SW 1271 (cell line): ENCODE results near the gene APC.
"Not testable (repeated sequence)": the region's sequence is repeated elsewhere in the genome, so short reads cannot be mapped to it uniquely, and the experiment has no call there.

Source experiments
- DNase-seq, 2 experiments: peaks; one replicate each; lab custom pipeline; 2025; lab: John Stamatoyannopoulos, UW

Gene APC

DNA sequence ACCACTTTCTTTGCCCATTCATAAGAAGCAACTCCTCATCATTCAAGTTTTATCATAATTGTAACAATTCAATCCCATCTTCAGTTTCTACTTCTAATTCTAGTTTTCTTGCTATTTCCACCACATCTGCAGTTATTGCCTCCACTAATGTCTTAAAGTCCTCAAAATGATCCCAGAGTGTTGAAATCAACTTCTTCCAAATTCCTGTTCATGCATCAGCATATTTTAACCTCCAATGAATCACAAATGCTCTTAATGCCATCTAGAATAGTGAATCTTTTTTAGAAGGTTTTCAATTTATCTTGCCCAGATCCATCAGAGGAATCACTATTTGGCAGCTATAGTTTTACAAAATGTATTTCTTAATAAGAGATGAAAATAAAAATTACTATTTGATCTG lies 120.2 kb downstream of the APC start:
- no peak for DNase-seq

DNA sequence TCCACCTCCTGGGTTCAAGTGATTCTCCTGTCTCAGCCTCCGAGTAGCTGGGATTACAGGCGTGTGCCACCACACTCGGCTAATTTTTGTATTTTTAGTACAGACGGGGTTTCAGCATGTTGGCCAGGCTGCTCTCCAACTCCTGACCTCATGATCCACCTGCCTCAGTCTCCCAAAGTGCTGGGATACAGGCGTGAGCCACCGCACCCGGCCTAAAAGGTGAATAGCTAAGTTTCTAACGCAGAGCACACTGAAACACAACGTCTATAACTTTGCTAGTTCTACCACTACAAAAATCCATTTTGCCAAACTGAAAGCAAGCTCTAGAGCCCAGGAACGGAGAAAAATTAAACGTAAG lies 122.9 kb downstream of the APC start:
- not testable (repeated sequence) for DNase-seq

DNA sequence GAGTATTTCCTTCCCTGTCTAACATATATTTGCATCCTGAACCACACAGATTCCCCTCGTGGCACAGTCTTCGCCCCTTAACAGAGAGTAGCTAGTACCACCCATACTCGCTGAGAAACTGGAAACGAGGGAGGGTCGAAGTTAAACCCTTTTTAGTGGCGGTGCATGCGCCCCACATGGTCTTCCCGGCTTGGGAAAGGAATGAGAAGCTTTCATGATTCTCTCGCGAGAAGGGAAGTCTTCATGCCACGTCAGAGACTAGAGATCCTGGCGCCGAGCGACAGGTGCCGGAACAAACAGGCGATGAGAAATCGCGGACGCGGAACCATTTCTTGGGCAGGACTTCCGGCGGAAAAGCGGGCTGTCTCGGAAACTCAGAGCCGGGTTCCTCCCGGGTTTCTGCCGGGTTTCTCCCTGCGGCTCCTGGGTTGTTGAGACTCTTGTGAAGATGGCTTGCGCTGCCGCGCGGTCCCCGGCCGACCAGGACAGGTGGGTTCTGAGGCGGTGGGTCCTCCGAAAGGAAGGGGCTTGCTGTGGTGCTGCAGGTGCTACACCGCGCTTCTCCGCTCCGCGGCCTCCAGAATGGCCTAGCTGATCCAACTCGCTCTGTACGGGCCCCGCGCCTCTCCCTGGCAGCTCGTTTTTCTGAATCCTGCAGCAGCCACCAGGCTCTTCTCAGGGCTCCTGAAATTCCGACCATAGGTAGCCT lies 123.4 kb downstream of the APC start, which contains the start of gene SRP19:
SRP19 (plus strand) TSS at position 359 of the 709 bp plus-strand sequence; CDS start at position 449, 90 bp downstream.
- peak; percentile 96 to 98 for DNase-seq

DNA sequence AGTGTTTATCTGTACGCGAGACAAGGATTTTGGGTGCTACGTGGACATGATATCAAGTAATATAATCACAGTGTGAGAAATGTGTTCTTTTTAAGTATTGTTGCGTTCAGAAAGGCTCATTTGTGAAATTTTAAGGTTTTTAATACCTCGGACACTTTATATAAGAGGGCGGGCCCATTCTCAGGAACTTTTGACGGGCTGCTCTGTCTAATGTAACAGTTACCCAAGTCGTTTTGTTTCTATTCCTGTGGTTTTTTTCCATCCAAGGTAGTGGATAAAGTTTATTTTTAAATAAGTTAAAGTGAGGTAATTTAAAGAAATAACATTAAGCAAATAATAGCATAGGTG lies 123.9 kb downstream of the APC start:
- DNase-seq, result no peak

DNA sequence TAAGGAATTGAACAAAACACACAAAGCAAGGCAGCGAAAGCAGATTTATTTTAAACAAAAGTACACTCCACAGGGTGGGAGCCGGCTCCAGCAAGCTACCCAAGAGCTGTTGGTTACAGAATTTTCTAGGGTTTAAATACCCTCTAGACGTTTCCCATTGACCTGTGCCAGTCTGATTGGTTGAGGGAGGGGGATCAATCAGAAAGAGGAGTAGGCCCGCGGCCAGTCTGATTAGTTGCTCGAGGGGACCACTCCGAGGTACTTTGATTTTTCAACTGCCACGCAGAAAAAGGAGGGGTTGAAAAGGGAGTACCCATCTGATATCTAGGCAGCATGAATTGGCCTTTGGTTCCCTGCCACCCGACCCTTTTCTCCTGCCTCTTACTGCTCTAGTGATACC lies 124.4 kb downstream of the APC start:
- no peak for DNase-seq

DNA sequence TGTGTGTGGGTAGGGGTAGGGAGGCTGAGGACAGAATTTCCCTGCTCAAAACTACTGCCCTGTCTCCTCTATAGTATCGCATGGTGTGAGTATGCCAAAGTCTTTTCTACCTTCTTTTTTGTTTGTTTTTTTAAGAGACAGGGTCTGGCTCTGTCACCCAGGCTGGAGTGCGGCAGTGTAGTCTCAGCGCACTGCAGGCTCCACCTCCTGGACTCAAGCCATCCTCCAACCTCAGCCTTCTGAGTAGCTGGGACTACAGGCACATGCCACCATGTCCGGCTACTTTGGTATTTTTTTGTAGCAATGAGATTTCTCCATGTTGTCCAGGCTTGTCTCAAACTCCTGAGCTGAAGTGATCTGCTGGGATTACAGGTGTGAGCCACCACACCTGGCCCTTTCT lies 125.9 kb downstream of the APC start:
- no peak for DNase-seq

DNA sequence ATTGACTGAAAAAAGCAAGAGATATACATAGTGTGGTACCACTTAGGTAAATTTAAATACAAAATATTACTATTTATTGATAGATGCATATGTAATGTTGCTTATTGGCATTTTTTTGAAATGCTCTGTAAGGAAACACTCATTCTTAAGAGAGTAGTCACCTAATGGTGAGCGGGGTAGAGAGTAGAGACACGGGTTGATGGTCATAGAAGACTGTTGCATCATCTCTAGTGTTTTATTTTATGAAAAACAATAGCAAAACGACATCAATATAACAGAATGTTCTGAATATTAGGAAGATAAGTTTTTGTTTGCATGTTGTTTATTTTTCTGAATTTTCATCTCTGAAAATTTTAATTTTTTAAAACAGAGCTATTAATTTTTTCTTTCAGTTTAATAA lies 127.4 kb downstream of the APC start:
- DNase-seq, result no peak

DNA sequence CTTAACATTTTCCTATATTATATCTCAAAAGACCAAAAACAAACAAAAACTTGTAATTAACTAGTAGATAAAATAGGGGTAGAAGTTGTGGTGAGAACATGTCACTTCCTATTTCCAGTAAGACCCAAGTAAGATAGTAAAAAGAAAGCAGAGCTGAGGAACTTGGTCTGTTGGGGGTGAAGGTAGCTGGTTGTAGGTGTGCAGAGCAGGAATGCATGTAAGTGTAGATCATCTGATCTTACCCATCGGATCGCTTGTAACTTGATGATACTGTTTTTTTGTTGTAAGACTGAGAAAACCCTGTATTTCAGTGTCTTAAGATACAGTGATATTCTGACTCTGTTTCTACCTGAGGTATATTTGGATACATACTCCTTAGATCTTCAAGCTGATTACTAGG lies 129.1 kb downstream of the APC start:
- DNase-seq, result no peak

DNA sequence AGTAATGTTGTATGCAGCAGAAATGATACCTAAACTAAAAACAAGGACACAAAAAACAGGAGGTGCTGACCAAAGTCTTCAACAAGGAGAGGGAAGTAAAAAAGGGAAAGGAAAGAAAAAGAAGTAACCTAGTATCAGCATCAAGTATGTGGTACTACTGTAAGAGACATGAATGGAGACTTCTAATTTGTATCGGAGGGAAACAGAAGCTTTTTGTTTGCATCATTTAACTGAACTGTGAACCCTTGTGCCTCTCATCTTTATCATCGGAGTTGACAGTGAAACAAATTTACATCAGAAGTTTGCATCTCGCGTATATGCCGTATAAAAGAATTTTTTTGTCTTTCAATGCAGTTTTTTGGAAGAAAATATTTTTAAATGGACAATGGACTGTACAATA lies 129.7 kb downstream of the APC start:
- DNase-seq, result no peak

DNA sequence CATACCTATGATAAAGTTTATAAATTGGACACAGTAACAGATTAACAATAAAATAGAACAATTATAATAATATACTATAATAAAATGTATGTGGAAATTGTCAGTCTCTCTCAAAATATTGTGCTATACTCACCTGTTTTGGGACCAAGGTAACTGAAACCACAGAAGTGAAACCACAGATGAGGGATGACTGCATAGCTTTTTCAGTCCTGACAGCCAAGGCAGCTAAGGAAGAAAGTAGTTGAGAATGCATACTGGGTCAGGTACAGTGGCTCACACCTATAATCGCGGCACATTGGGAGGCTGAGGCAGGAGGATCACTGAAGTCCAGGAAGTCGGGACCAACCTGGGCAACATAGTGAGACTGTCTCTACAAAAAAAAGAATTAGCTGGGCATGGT lies 132.3 kb downstream of the APC start:
- no peak for DNase-seq

DNA sequence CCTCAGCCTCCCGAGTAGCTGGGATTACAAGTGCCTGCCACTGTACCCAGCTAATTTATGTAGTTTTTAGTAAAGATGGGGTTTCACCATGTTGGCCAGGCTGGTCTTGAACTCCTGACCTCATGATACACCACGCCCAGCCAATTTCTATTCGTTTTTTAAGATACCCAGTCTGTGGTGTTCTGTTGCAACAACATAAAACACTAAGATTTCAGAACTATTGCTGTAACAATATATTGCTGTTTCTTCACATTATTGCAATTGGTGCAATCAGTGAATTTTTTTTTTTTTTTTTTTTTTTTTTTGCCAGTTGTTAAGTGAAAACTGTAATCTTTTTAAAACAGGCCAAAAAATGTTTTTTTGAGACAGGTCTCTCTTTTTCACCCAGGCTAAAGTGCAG lies 133.3 kb downstream of the APC start:
- DNase-seq, result no peak

DNA sequence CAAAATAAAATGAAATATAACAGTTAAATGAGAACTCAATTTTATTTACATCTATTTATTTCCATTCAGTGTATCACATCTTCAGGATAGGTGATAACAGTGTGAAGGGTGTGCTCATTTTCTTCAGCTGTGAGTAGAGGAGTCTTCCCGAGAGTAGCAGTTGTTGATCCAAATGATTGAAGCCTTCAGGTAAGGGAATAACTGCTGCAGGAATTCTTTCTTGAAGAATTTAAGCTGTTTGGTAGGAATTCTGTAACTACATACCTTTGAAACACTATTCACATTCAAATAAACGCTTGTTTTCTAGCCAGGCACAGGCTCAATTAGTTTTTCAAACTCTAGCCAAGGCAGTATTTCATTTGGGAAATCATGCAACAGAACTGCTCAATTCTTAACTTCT lies 138.7 kb downstream of the APC start:
- no peak for DNase-seq

DNA sequence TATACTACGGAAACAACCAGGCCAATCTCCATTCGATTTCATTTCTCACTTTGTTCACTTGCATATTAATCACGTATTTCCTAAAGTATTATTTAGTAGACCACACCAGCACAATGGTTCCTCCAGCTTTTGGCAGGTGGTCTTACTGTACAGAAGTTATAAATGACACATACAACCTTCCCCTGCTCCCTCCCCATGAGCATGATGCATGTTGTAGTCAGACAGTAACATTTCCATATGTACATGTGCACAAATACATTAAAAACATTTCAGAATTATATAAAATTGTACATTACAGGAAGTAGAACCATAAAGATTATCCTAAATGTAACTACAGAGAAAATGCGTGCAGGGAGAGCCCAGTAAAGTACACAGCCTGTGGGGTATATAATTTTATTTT lies 140.4 kb downstream of the APC start:
- no peak for DNase-seq

DNA sequence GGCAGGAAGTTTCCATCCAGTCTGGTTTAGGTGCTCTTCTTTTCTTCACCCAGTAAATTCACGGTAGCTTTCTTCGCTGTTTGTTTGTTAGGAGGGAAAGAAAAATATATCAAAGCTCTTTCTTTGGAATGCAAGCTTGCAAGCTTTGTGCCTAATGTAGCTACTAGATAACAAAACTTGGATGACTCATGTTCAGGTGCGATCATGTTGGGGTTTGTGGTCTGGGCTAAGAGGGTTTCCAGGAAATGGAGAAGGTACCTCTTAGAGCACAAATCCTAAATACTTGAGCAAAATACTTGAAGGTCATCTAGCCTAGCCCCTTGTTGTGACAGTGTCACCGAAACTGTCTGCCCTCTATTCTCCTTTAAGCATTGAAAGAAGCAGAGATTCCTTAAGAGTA lies 141.1 kb downstream of the APC start:
- DNase-seq, result no peak

DNA sequence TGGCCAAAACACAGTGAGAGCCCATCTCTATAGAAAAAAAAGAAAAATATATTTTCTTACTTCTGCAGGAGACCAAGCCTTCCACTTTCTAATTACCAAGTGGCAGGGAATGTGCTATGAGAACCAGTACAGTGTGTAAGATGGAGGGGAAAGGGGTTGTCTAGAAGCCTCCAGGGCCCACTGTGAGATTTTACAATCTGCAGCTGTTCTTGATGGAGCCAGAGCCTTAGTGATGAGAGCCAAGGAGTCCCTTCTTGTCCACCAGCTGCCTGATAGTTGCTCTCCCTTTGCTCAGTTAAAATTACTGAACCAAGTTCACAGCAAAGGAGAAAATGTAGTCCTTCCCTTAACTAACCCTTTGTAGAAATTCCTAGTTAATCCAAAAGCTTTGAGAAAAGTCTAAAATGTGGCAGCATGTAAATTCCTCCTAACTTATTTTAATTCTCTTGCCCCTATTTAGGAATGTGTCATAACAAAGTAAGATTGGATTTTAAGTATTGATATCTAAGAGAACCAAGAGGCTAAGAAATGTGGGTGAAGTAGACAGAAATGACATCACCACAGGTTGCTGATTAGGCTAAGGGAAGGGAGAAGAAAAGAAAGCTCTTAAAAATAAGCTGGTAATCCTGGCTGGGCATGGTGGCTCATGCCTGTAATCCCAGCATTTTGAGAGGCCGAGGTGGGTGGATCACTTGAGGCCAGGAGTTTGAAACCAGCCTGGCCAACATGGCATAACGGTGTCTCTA lies 142.7 kb downstream of the APC start:
- no peak for DNase-seq

DNA sequence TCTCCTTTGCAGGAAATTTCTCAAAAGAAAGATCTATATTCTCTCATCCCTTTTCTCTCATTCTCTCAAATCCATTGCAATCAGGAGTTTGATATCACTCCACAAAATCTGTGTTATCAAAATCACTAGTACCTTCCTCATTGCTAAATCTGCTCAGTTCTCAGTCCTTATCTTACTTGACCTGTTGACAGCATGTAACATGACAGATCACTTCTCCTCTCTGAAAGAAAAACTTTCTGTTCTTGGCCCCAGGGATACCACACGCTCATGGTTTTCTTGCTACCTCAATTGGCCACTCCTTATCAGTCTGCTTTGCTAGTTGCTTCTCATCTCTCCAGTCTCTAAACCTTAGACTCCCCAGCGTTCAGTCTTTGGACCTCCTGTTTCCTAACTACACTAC lies 145.5 kb downstream of the APC start:
- no peak for DNase-seq

DNA sequence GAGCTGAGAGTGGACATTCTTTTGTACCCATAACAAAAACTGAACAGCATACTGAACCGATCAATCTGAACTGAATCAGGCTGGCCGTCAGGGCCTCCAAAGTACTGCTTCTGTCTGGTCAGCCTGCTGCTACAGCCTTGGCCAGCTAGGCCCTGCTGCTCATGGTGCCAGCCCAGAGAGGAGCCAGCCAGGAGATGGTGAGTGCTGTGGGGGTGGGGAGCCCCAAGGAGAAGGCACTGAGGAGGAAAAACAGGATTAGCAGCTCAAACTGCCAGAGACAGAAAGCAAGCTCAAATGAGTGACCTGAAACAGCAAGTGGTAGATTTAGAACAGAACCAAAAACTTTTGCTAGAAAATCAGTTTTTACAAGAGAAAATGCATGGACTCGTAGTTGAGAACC lies 147.3 kb downstream of the APC start:
- DNase-seq, result no peak

DNA sequence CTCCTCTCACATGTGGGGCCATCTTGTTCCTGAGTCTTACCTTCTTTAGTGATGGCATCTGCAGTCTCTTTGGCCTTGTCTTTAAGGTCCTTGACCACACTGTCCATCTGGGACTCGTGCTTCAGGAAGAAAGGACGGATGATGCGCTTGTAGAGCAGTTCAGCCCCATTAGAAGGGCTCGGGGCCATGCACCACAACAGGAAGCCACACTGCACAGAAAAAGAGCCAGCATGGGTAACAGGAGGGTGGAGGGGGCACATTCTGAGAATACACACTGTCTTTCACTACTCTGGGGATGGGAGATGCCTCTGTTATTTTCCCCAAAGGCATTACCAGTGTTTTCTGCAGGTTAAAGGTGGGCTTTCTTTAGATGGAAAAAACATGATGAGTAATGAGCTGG lies 149.3 kb downstream of the APC start:
- no peak for DNase-seq

DNA sequence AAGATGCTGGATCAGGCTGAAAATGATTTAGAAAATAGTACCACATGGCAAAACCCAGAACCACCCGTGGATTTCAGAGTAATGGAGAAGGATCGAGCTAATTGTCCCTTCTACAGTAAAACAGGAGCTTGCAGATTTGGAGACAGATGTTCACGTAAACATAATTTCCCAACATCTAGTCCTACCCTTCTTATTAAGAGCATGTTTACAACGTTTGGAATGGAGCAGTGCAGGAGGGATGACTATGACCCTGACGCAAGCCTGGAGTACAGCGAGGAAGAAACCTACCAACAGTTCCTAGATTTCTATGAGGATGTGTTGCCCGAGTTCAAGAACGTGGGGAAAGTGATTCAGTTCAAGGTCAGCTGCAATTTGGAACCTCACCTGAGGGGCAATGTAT lies 154.4 kb downstream of the APC start:
- not testable (repeated sequence) for DNase-seq

DNA sequence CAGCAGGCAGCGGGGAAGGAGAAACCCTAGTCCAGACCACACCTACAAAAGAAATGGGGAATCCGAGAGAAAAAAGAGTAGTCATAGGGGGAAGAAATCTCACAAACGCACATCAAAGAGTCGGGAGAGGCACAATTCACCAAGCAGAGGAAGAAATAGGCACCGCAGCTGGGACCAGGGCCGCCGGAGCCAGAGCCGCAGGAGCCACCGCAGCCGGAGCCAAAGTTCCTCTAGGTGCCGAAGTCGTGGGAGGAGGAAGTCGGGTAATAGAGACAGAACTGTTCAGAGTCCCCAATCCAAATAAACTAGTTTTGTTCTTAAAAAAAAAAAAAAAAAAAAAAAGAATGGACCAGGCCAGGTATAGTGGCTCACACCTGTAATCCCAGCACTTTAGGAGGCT lies 155.1 kb downstream of the APC start:
- DNase-seq, result no peak

DNA sequence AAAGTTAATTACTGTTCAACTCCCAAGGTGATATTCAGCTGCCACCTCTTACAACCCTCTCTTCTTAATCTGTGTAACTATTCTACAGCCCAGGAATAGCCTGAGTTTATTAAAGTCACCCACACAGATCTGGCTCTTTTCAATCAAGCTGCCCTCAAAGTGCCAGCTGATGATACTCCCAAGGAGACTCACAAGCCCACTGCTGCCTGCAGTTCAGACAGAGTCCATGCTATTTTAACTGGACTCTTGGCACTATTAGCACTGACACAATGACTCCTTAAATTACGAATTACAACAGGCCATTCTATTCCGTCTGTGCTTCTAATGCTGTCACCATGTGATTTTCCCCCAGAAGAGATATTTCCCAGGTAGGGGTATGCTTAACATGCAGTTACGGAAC lies 158.0 kb downstream of the APC start:
- DNase-seq, result no peak
